MM.1S (cell line): ENCODE measurements around the gene VIM.

Experiments used
- DNase-seq: peaks from one replicate; pipeline ENCODE4 v3.0.0-alpha.2; 2015
- H2AFZ ChIP-seq: fragments of 300-600 bp; sonication (generic); 2 replicates; pipeline ENCODE4 v1.6.0; 2016; ENCODE audit warnings: antibody characterized with exemption, low read length
- H3F3A ChIP-seq: fragments of 300-600 bp; sonication (generic); 2 replicates; pipeline ENCODE4 v1.6.1; 2016; ENCODE audit warnings: mild to moderate bottlenecking, antibody characterized with exemption, low read length, moderate library complexity, mixed read lengths; ENCODE audit not compliant: insufficient read depth
- H3K27ac ChIP-seq: fragments of 300-600 bp; sonication (generic); 2 replicates; pipeline ENCODE4 v1.5.1; 2016; ENCODE audit warnings: mild to moderate bottlenecking, low read length
- H3K27me3 ChIP-seq: fragments of 300-600 bp; sonication (generic); replicated peaks from 2 replicates; pipeline ENCODE4 v1.6.0; 2016; ENCODE audit warnings: low read length; ENCODE audit not compliant: insufficient read depth
- H3K36me3 ChIP-seq: fragments of 300-600 bp; sonication (generic); replicated peaks from 2 replicates; pipeline ENCODE4 v1.6.1; 2016; ENCODE audit warnings: mild to moderate bottlenecking, low read length, mixed read lengths; ENCODE audit not compliant: insufficient read depth
- H3K4me1 ChIP-seq: fragments of 300-600 bp; sonication (generic); 2 replicates; pipeline ENCODE4 v1.6.1; 2016; ENCODE audit warnings: low read length, mixed read lengths
- H3K4me2 ChIP-seq: fragments of 300-600 bp; sonication (generic); 2 replicates; pipeline ENCODE4 v1.6.0; 2016; ENCODE audit warnings: low read depth, low read length
- H3K4me3 ChIP-seq: fragments of 300-600 bp; sonication (generic); 2 replicates; pipeline ENCODE4 v1.5.1; 2016; ENCODE audit warnings: low read length, mixed read lengths
- H3K79me2 ChIP-seq: fragments of 300-600 bp; sonication (generic); 2 replicates; pipeline ENCODE4 v1.6.1; 2016; ENCODE audit warnings: mixed run types, low read length, mixed read lengths
- H3K9ac ChIP-seq: fragments of 300-600 bp; sonication (generic); 2 replicates; pipeline ENCODE4 v1.6.1; 2016; ENCODE audit warnings: low read length, mixed read lengths
- H3K9me2 ChIP-seq: fragments of 300-600 bp; sonication (generic); replicated peaks from 2 replicates; pipeline ENCODE4 v1.6.1; 2016; ENCODE audit warnings: mild to moderate bottlenecking, low read length, mixed read lengths; ENCODE audit not compliant: insufficient read depth
- H3K9me3 ChIP-seq: fragments of 300-600 bp; sonication (generic); replicated peaks from 2 replicates; pipeline ENCODE4 v1.6.1; 2016; ENCODE audit warnings: mild to moderate bottlenecking, low read length, mixed read lengths; ENCODE audit not compliant: insufficient read depth
- H4K20me1 ChIP-seq: fragments of 300-600 bp; sonication (generic); 2 replicates; pipeline ENCODE4 v1.6.1; 2016; ENCODE audit warnings: mild to moderate bottlenecking, low read length, moderate library complexity, mixed read lengths; ENCODE audit not compliant: insufficient read depth
- EZH2 ChIP-seq: fragments of 300-600 bp; sonication (generic); optimal IDR thresholded peaks from 2 replicates; pipeline ENCODE3; 2017; ENCODE audit warnings: low read depth, mild to moderate bottlenecking, antibody characterized with exemption, low read length, mixed read lengths
- EZH2phosphoT487 ChIP-seq: fragments of 300-600 bp; sonication (generic); IDR thresholded peaks from 2 replicates; pipeline ENCODE4 v1.6.1; 2018; ENCODE audit warnings: antibody characterized with exemption, low read length
- TF ChIP-seq, protein P1 (sequence below): fragments of 300-600 bp; sonication (generic); IDR thresholded peaks from 2 replicates; pipeline ENCODE4 v1.5.1; 2016; ENCODE audit warnings: antibody characterized with exemption, low read length, mixed read lengths

Gene VIM

DNA sequence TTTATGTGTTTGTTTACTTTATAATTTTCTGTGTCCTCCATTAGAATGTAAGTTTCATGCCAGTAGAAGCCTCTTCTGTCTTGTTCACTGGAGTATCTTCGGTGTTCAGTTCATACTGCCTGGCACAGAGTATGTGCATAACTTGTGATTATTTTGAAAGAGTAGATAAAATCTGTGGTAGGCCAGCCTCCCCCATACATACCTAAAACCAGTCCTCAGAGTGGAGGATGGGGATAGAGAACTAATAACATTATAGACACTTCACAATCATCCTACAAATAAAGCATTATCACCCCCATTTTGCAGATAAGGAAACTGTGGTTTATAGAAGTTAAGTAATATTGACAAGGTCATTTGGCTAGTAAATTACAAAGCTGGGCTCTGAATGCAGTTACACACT lies 28.0 kb downstream of the VIM start:
- no peaks in the 10 kb centered on the region for H4K20me1 ChIP-seq
- no peak overlapping the region for H3K4me2 ChIP-seq
- H3F3A ChIP-seq = no peaks in the 10 kb centered on the region
- H3K4me3 ChIP-seq = no peak overlapping the region
- no peaks in the 10 kb centered on the region for H3K9me3 ChIP-seq
- no peak overlapping the region for H3K27ac ChIP-seq
- no peak overlapping the region for H2AFZ ChIP-seq
- DNase-seq = no peak
- TF ChIP-seq EZH2 (no peak), EZH2phosphoT487 (no peak)
- TF ChIP-seq, protein P1, sequence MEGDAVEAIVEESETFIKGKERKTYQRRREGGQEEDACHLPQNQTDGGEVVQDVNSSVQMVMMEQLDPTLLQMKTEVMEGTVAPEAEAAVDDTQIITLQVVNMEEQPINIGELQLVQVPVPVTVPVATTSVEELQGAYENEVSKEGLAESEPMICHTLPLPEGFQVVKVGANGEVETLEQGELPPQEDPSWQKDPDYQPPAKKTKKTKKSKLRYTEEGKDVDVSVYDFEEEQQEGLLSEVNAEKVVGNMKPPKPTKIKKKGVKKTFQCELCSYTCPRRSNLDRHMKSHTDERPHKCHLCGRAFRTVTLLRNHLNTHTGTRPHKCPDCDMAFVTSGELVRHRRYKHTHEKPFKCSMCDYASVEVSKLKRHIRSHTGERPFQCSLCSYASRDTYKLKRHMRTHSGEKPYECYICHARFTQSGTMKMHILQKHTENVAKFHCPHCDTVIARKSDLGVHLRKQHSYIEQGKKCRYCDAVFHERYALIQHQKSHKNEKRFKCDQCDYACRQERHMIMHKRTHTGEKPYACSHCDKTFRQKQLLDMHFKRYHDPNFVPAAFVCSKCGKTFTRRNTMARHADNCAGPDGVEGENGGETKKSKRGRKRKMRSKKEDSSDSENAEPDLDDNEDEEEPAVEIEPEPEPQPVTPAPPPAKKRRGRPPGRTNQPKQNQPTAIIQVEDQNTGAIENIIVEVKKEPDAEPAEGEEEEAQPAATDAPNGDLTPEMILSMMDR = no peak
- no peaks in the 10 kb centered on the region for H3K79me2 ChIP-seq
- H3K9me2 ChIP-seq = no peaks in the 10 kb centered on the region
- no peaks in the 10 kb centered on the region for H3K4me1 ChIP-seq
- no peaks in the 10 kb centered on the region for H3K27me3 ChIP-seq
- H3K36me3 ChIP-seq = no peaks in the 10 kb centered on the region
- H3K9ac ChIP-seq = no peak overlapping the region

DNA sequence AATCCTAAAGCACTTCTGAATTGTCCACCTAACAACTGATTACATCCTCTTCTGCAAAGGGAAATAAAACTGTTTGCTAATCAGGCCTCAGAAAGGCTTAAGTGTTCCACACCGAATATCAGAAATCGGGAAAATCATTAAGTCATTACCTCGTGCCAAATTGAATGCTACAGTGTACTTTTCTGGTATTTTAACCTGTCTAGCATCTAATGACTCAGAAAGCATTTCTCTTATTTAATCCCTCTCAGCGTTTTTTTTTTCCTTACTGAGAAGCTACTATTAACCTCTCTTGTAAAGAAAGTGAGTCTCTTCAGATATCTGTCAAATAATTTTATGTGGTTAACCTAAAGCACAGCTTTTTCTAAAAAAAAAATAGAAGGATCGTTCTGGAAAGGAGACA lies 28.6 kb downstream of the VIM start:
- H2AFZ ChIP-seq = no peak overlapping the region
- H3K4me3 ChIP-seq = no peak overlapping the region
- TF ChIP-seq, protein P1 = no peak
- TF ChIP-seq EZH2 (no peak), EZH2phosphoT487 (no peak)
- H3K36me3 ChIP-seq = no peaks in the 10 kb centered on the region
- no peaks in the 10 kb centered on the region for H3K9me2 ChIP-seq
- no peaks in the 10 kb centered on the region for H4K20me1 ChIP-seq
- no peaks in the 10 kb centered on the region for H3F3A ChIP-seq
- DNase-seq = no peak
- no peaks in the 10 kb centered on the region for H3K9me3 ChIP-seq
- H3K4me1 ChIP-seq = no peaks in the 10 kb centered on the region
- H3K9ac ChIP-seq = no peak overlapping the region
- no peak overlapping the region for H3K4me2 ChIP-seq
- no peaks in the 10 kb centered on the region for H3K27me3 ChIP-seq
- no peak overlapping the region for H3K27ac ChIP-seq
- no peaks in the 10 kb centered on the region for H3K79me2 ChIP-seq

DNA sequence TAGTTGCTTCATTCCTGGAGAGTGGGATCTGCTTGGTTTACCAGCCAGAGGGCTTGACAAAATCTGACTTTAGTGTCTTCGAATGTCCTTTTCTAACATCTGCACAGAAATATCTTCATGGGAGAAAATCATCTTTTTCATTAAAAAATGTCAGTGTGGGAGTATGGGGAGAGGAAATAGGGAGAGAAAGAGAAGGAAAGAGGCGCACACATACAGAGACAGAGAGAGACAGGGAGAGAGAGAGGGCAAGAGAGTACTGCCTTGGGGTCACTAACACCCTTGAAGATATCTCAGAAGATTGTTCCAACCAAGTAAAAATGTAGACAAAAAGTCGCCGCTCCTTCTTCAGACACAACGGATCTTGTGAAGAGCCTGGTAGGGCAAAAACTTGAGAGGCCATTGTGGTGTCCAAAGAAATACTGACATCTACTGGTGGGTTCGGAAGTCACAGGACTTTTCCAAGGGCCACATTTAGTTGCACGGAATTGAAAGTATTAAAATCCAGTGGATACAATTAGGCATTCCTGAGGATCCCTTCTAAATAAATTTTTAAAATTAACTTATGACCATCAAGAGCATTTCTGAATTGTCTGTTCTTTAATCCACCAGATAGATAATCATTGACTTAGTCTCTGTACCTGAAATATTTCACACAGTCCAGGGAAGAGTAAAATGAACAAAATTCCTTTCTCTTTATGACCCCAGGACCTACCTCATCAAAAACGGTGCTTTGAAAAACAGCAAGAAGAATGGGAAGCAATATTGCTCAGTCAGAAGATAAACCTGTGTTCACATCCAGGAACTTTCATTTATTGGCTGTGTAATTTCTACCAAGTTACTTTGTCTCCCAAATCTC lies 29.7 kb downstream of the VIM start:
- Histone ChIP-seq H3K9me3 (no peaks in the 10 kb centered on the region), H4K20me1 (no peaks in the 10 kb centered on the region), H3K27me3 (no peaks in the 10 kb centered on the region), H3K4me2 (peak overlapping the region; percentile 41; the same call in 1 of the 2 replicates), H3K4me1 (no peaks in the 10 kb centered on the region), H3K79me2 (no peaks in the 10 kb centered on the region), H3K4me3 (0 out of 2 replicates have a peak overlapping the region, but pooled peaks have one; percentile 10), H3K27ac (no peak overlapping the region), H3K36me3 (no peaks in the 10 kb centered on the region), H3K9me2 (no peaks in the 10 kb centered on the region), H3F3A (no peaks in the 10 kb centered on the region), H2AFZ (peak overlapping the region; percentile 47; the same call in 1 of the 2 replicates), H3K9ac (peak overlapping the region; percentile 29; the same call in 1 of the 2 replicates)
- peak; percentile 63 for DNase-seq
- TF ChIP-seq, protein P1 = peak; percentile 77
- TF ChIP-seq EZH2phosphoT487 = no peak
